Activated naive CD8-positive, alpha-beta T cell treated with anti-CD3 and anti-CD28 coated beads for 36 hours (primary cell): Measurements from ENCODE around the gene SDR39U1. TPM values are rescaled to one million over a fixed set of nuclear protein-coding genes. Genes with fewer than 3 reads are reported as not detected.

Experiments used
- DNase-seq: peaks from one replicate; pipeline ENCODE4 v3.0.0; 2021
- H3K27ac Mint-ChIP-seq: one replicate; pipeline ENCODE4 v1.8.0; 2022; ENCODE audit warnings: mild to moderate bottlenecking, moderate library complexity, mixed read lengths
- H3K27me3 Mint-ChIP-seq: one replicate; pipeline ENCODE4 v1.8.0; 2022; ENCODE audit warnings: mild to moderate bottlenecking, mixed read lengths
- H3K36me3 Mint-ChIP-seq: one replicate; pipeline ENCODE4 v1.8.0; 2021; ENCODE audit warnings: mild to moderate bottlenecking, mixed read lengths
- H3K4me1 Mint-ChIP-seq: one replicate; pipeline ENCODE4 v1.8.0; 2021; ENCODE audit warnings: mixed read lengths
- H3K4me3 Mint-ChIP-seq: one replicate; pipeline ENCODE4 v1.8.0; 2022; ENCODE audit warnings: mild to moderate bottlenecking, moderate library complexity, mixed read lengths
- H3K9me3 Mint-ChIP-seq: one replicate; pipeline ENCODE4 v1.8.0; 2022; ENCODE audit warnings: mixed read lengths
- total RNA-seq, 2 experiments: library from RNA; stranded (reverse); gene quantifications; one replicate each; pipeline ENCODE4 v1.2.3, GENCODE V29; 2021

The SDR39U1 gene
- total RNA-seq, 2 experiments from 2014 or later: 57.8 to 59.0 TPM

DNA sequence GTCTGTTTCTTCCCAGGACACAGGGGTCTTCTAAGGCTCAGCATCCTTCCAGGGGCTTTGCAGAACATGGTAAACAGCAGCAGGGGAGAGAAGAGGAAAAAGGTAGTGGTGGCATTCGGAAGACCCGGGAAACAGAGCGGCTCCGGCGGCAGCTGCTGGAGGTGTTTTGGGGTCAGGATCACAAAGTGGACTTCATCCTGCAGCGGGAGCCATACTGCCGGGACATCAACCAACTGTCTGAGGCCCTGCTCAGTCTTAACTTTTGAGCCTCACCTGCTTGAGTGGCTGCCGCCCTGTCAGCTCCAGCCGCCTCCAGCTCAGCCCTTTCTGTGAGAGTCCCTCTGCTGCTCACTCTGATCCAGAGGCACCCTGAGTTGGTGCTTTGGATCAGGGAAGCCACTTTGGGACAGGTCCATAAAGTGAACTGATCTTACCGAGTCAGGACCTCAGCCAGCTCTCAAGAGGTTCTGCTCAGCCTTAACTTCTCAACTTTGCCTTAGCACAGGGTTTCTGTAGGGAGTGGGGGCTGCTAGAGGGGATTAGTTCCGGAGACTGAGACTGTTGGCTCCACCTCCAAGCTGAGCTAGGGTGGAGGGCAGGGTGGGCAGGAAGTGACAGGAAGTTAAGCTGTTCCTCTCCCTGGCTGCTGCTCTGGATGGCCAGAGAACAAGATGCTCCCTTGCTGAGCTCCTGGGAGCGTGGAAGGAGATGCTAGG, 5.4 kb downstream of the SDR39U1 start:
- peak overlapping the region; percentile 68 for H3K27ac Mint-ChIP-seq
- H3K4me3 Mint-ChIP-seq: peak overlapping the region; percentile 26
- no peaks in the 10 kb centered on the region for H3K27me3 Mint-ChIP-seq
- H3K9me3 Mint-ChIP-seq: no peaks in the 10 kb centered on the region
- peaks cover 49% of the 10 kb centered on the region for H3K36me3 Mint-ChIP-seq
- no peak for DNase-seq
- H3K4me1 Mint-ChIP-seq: peaks cover 53% of the 10 kb centered on the region

- Mint-ChIP-seq H3K36me3 (peaks cover 48% of the 10 kb centered on the region), H3K4me3 (peak overlapping the region; percentile 26)
- no peak for DNase-seq
Measured at GRCh38 chr14:24436355-24437019, 6.1 kb downstream of the SDR39U1 start.

DNA sequence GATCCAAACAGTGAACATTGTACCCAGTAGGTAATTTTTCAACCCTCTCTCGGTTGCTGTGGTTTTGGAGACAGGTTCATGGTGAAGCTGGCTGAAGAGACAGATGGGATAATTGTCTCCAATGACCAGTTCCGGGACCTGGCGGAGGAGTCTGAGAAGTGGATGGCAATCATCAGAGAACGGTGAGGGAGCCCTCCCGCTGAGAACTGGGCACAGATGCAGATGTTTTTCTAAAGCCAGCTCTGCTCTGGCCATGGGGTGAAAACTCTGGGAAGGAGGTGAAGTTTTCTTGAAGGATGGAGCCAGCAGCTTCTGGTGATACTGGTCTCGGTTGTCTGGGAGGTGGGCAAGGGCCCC, 6.6 kb downstream of the SDR39U1 start:
- Mint-ChIP-seq H3K9me3 (no peaks in the 10 kb centered on the region), H3K27me3 (no peaks in the 10 kb centered on the region), H3K36me3 (peaks cover 47% of the 10 kb centered on the region), H3K27ac (no peak overlapping the region), H3K4me1 (peaks cover 52% of the 10 kb centered on the region), H3K4me3 (no peak overlapping the region)
- no peak for DNase-seq

More at GRCh38 chr14:24436355-24437019, 6.1 kb downstream of the SDR39U1 start:
- Mint-ChIP-seq H3K4me1 (peaks cover 52% of the 10 kb centered on the region), H3K27ac (peak overlapping the region; percentile 68), H3K27me3 (no peaks in the 10 kb centered on the region), H3K9me3 (no peaks in the 10 kb centered on the region)

- no peak overlapping the region for H3K4me3 Mint-ChIP-seq
Measured at GRCh38 chr14:24435192-24435810, 7.3 kb downstream of the SDR39U1 start.

GRCh38 chr14:24434676-24435075, 7.9 kb downstream of the SDR39U1 start:
- H3K9me3 Mint-ChIP-seq: no peaks in the 10 kb centered on the region
- H3K4me3 Mint-ChIP-seq: no peak overlapping the region
- peak overlapping the region; percentile 22 for H3K27ac Mint-ChIP-seq
- peaks cover 41% of the 10 kb centered on the region for H3K36me3 Mint-ChIP-seq
- peaks cover 46% of the 10 kb centered on the region for H3K4me1 Mint-ChIP-seq
- H3K27me3 Mint-ChIP-seq: no peaks in the 10 kb centered on the region
- DNase-seq: no peak

More at GRCh38 chr14:24435192-24435810, 7.3 kb downstream of the SDR39U1 start:
- Mint-ChIP-seq H3K9me3 (no peaks in the 10 kb centered on the region), H3K4me1 (peaks cover 47% of the 10 kb centered on the region), H3K36me3 (peaks cover 42% of the 10 kb centered on the region), H3K27me3 (no peaks in the 10 kb centered on the region), H3K27ac (no peak overlapping the region)
- no peak for DNase-seq

GRCh38 chr14:24434036-24434435, 8.5 kb downstream of the SDR39U1 start:
- peaks cover 37% of the 10 kb centered on the region for H3K36me3 Mint-ChIP-seq
- no peak overlapping the region for H3K4me3 Mint-ChIP-seq
- H3K9me3 Mint-ChIP-seq: no peaks in the 10 kb centered on the region
- H3K27ac Mint-ChIP-seq: no peak overlapping the region
- no peak for DNase-seq
- no peaks in the 10 kb centered on the region for H3K27me3 Mint-ChIP-seq
- peaks cover 45% of the 10 kb centered on the region for H3K4me1 Mint-ChIP-seq

DNA sequence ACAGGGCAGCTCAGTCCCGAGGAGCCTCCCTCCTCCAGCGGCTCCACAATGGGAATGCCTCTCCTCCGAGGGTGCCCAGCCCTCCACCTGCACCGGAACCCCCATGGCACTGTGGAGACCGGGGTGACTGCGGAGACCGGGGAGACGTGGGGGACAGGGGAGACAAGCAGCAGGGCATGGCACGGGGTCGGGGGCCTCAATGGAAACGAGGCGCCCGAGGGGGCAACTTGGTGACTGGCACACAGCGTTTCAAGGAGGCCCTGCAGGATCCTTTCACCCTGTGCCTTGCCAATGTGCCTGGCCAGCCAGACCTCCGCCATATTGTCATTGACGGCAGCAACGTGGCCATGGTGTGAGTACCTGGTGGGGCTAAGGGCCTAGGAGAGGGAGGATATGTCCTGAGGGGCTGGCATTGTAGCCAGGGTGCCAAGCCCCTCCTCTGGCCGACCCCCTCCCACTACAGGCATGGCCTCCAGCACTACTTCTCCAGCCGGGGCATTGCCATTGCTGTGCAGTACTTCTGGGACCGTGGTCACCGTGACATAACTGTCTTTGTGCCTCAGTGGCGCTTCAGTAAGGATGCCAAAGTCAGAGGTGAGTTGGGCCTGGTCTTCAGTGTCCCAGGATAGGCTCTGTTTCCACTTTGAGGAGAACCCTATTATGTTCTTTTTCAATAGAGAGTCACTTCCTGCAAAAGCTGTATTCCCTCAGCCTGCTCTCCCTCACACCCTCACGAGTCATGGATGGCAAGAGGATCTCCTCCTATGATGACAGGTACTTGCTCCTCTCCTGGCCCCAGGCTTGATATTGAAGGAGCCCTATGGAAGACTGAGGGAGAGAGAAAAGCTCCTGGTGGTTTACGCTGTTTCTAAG, 10.1 kb downstream of the SDR39U1 start:
- peaks cover 35% of the 10 kb centered on the region for H3K4me1 Mint-ChIP-seq
- no peak overlapping the region for H3K27ac Mint-ChIP-seq
- no peak overlapping the region for H3K4me3 Mint-ChIP-seq
- H3K9me3 Mint-ChIP-seq: no peaks in the 10 kb centered on the region
- no peaks in the 10 kb centered on the region for H3K27me3 Mint-ChIP-seq
- DNase-seq: no peak
- H3K36me3 Mint-ChIP-seq: peaks cover 27% of the 10 kb centered on the region

DNA sequence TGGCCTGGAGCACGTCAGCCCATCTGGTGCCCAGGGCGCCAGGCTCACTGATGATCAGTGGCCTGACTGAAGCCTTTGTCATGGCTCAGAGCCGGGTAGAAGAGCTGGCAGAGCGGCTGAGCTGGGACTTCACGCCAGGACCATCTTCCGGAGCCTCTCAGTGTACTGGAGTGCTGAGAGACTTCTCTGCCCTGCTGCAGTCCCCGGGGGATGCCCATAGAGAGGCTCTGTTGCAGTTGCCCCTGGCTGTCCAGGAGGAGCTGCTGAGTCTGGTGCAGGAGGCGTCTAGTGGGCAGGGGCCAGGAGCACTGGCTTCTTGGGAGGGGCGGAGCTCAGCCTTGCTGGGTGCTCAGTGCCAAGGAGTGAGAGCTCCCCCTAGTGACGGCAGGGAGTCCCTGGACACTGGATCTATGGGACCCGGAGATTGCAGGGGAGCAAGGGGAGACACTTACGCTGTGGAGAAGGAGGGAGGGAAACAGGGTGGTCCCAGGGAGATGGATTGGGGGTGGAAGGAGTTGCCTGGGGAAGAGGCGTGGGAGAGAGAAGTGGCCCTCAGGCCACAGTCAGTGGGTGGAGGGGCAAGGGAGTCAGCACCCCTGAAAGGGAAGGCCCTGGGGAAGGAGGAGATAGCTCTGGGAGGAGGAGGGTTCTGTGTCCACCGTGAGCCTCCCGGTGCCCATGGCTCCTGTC, 10.9 kb downstream of the SDR39U1 start:
- Mint-ChIP-seq H3K36me3 (peaks cover 20% of the 10 kb centered on the region), H3K4me1 (peaks cover 33% of the 10 kb centered on the region), H3K27ac (peak overlapping the region; percentile 97), H3K27me3 (no peaks in the 10 kb centered on the region), H3K9me3 (no peaks in the 10 kb centered on the region), H3K4me3 (peak overlapping the region; percentile 92)
- peak; percentile 91 for DNase-seq

GRCh38 chr14:24430682-24431568, 11.7 kb downstream of the SDR39U1 start:
- Mint-ChIP-seq H3K27ac (peak overlapping the region; percentile 97), H3K27me3 (no peaks in the 10 kb centered on the region), H3K9me3 (no peaks in the 10 kb centered on the region), H3K4me1 (peaks cover 35% of the 10 kb centered on the region), H3K36me3 (peaks cover 21% of the 10 kb centered on the region), H3K4me3 (peak overlapping the region; percentile 92)
- DNase-seq: peak; percentile 74

GRCh38 chr14:24430143-24430681, 12.4 kb downstream of the SDR39U1 start:
- Mint-ChIP-seq H3K4me1 (peaks cover 42% of the 10 kb centered on the region), H3K4me3 (peak overlapping the region; percentile 92), H3K9me3 (no peaks in the 10 kb centered on the region), H3K27me3 (no peaks in the 10 kb centered on the region), H3K36me3 (peaks cover 19% of the 10 kb centered on the region), H3K27ac (peak overlapping the region; percentile 97)
- DNase-seq: peak; percentile 69

DNA sequence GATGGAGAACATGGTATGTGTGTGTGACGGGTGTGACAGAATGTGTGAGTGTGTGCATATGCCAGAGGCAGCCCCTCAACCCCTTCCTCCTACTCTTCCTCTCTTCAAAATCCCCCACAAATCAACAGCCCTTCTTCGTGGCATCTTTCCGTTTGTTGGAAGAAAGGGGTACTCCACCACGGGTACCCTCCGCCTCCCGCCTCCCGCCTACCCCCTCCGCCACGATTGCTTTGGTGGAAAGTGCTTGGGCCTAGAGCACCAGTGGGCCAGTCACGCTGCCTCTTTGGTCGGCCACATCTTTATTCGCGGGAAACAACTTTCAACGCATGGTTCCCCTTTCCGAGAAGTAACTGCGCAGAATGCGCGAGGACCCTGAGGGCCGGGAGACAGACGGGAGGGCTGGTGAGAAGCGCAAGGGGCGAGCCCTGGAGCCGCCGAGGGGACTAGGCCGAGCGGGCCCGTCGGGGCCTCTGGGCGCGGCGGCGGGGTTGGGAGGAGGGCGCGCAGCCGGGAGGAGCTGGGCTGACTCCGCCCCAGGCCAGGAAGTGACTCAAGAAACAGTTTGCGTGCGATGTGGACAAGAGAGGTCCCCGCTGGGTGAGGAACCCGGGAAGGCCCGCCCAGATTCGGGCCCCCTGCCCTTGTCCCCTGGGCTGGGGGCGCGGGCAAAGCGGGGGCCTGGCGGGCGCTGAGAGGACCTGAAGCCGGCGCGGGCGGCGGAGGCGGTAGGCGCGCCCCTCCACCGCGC, 13.0 kb downstream of the SDR39U1 start, which contains the start of the genes CBLN3 and KHNYN:
Gene CBLN3 (minus strand): TSS at position 274 of the 748 bp plus-strand sequence. CDS start 614 bp downstream, outside the sequence.
Gene KHNYN (plus strand): TSS at position 560 of the 748 bp plus-strand sequence. CDS start 777 bp downstream, outside the sequence.
- Mint-ChIP-seq H3K27ac (peak within 1 kb of the TSS; percentile 97), H3K4me1 (peaks cover 44% of the 10 kb centered on the region), H3K9me3 (no peaks in the 10 kb centered on the region), H3K4me3 (peak within 1 kb of the TSS; percentile 92), H3K27me3 (no peaks in the 10 kb centered on the region), H3K36me3 (peaks cover 19% of the 10 kb centered on the region)
- DNase-seq: peak; percentile 90

- Mint-ChIP-seq H3K4me1 (peaks cover 44% of the 10 kb centered on the region), H3K4me3 (peak overlapping the region; percentile 90), H3K36me3 (peaks cover 19% of the 10 kb centered on the region), H3K27ac (peak overlapping the region; percentile 97), H3K27me3 (no peaks in the 10 kb centered on the region), H3K9me3 (no peaks in the 10 kb centered on the region)
- no peak for DNase-seq
Measured at GRCh38 chr14:24428628-24429394, 13.8 kb downstream of the SDR39U1 start.
